PC-9 (cell line): ENCODE measurements around the gene CNOT10. TPM values are rescaled to one million over a fixed set of nuclear protein-coding genes. Genes with fewer than 3 reads are reported as not detected.
A peak's percentile ranks its signal among the peaks of the same experiment; 100 is the strongest.
"Not testable (repeated sequence)": the region's sequence is repeated elsewhere in the genome, so short reads cannot be mapped to it uniquely, and the experiment has no call there.

Experiments
- BruUV-seq: library from RNA; stranded (reverse); fragments of 400-500 nt; replicated peaks from 2 replicates; lab custom pipeline; 2021; lab: Mats Ljungman, UMichigan
- CTCF ChIA-PET: fragments of 300-600 bp; sonication (Branson Sonifier 250); formaldehyde crosslinking; loops from one replicate; lab custom pipeline; 2022; ENCODE audit warnings: antibody characterized with exemption; lab: Charles Lee
- POLR2A ChIA-PET: fragments of 300-600 bp; sonication (Branson Sonifier 250); formaldehyde crosslinking; loops from one replicate; lab custom pipeline; 2022; ENCODE audit warnings: antibody characterized with exemption; ENCODE audit not compliant: unreplicated experiment; lab: Charles Lee
- DNase-seq, 2 experiments: peaks; one replicate each; pipeline versions ENCODE4 v3.0.0 to v3.0.0-alpha.2; 2015 to 2022; ENCODE audit warnings: mixed read lengths in 1 of 2
- H2AFZ ChIP-seq: fragments of 200-600 bp; sonication (generic); 2 replicates; pipeline ENCODE4 v1.8.1; 2017; ENCODE audit warnings: antibody characterized with exemption
- H3F3A ChIP-seq: fragments of 200-600 bp; sonication (generic); 2 replicates; pipeline ENCODE4 v1.8.1; 2017; ENCODE audit warnings: antibody characterized with exemption, mild to moderate bottlenecking, low read depth; ENCODE audit not compliant: insufficient read depth
- H3K27ac ChIP-seq: fragments of 200-600 bp; sonication (generic); 2 replicates; pipeline ENCODE4 v1.6.1; 2016; ENCODE audit warnings: mixed run types
- H3K27me3 ChIP-seq: fragments of 200-600 bp; sonication (generic); 2 replicates; pipeline ENCODE4 v1.6.1; 2016; ENCODE audit warnings: low read depth, mixed run types; ENCODE audit not compliant: insufficient read depth
- H3K36me3 ChIP-seq: fragments of 200-600 bp; sonication (generic); 2 replicates; pipeline ENCODE4 v1.6.1; 2016; ENCODE audit warnings: low read depth, mixed run types
- H3K4me1 ChIP-seq: fragments of 200-600 bp; sonication (generic); replicated peaks from 2 replicates; pipeline ENCODE4 v1.6.1; 2016; ENCODE audit warnings: mixed run types; ENCODE audit not compliant: insufficient read depth
- H3K4me2 ChIP-seq: fragments of 200-600 bp; sonication (generic); 2 replicates; pipeline ENCODE4 v1.6.1; 2017; ENCODE audit warnings: mixed run types
- H3K4me3 ChIP-seq: fragments of 200-600 bp; sonication (generic); 2 replicates; pipeline ENCODE4 v1.6.1; 2016; ENCODE audit warnings: mixed run types
- H3K79me2 ChIP-seq: fragments of 200-600 bp; sonication (generic); 2 replicates; pipeline ENCODE4 v1.6.1; 2017; ENCODE audit warnings: low read depth, mixed run types
- H3K9me2 ChIP-seq: fragments of 200-600 bp; sonication (generic); 2 replicates; pipeline ENCODE4 v1.8.1; 2017; ENCODE audit warnings: mild to moderate bottlenecking; ENCODE audit not compliant: insufficient read depth
- H3K9me3 ChIP-seq: fragments of 200-600 bp; sonication (generic); 2 replicates; pipeline ENCODE4 v1.8.1; 2016; ENCODE audit warnings: low read depth; ENCODE audit not compliant: insufficient read depth
- H4K20me1 ChIP-seq: fragments of 200-600 bp; sonication (generic); 2 replicates; pipeline ENCODE4 v1.8.1; 2017; ENCODE audit not compliant: insufficient read depth
- EZH2 ChIP-seq: fragments of 200-600 bp; sonication (generic); IDR thresholded peaks from 2 replicates; pipeline ENCODE4 v1.8.0; 2017; ENCODE audit warnings: antibody characterized with exemption, low read depth
- intact Hi-C: fragments of 100-400 bp; cut with micrococcal nuclease; formaldehyde crosslinking; loops from one replicate; pipeline ENCODE4 v1.10.0; 2022; ENCODE audit not compliant: unreplicated experiment
- total RNA-seq: library from RNA; stranded (reverse); gene quantifications from 2 replicates; pipeline ENCODE4 v1.2.3, GENCODE V29; 2021
- TF ChIP-seq, protein P1 (sequence below): fragments of 200-600 bp; sonication (generic); conservative IDR thresholded peaks from 2 replicates; pipeline ENCODE4 v1.6.1; 2017; ENCODE audit warnings: mixed run types, antibody characterized with exemption, mild to moderate bottlenecking, moderate library complexity

CNOT10 gene
- total RNA-seq, 1 experiment from 2014 or later, result 43.7 TPM

DNA sequence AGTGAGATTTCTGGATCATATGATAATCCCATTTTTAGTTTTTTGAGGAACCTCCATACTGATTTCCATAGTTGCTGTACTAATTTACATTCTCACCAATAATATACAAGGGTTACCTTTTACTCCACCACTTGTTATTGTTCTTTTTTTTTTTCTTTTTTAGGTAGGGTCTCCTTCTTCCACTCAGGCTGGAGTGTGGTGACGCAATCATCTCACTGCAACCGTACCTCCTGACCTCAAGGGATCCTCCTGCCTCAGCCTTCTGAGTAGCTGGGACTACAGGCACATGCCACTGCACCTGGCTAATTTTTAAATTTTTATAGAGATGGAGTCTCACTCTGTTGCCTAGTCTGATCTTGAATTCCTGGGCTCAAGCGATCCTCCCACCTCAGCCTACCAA is 24.4 kb upstream of the CNOT10 start:
- H3K9me3 ChIP-seq, result no peaks in the 10 kb centered on the region
- H3K36me3 ChIP-seq, result no peaks in the 10 kb centered on the region
- no peak overlapping the region for H3K4me2 ChIP-seq
- ChIA-PET CTCF (no interaction called here), POLR2A (no interaction called here)
- BruUV-seq, result no TSS peak
- no peaks in the 10 kb centered on the region for H3K4me1 ChIP-seq
- TF ChIP-seq, protein P1, sequence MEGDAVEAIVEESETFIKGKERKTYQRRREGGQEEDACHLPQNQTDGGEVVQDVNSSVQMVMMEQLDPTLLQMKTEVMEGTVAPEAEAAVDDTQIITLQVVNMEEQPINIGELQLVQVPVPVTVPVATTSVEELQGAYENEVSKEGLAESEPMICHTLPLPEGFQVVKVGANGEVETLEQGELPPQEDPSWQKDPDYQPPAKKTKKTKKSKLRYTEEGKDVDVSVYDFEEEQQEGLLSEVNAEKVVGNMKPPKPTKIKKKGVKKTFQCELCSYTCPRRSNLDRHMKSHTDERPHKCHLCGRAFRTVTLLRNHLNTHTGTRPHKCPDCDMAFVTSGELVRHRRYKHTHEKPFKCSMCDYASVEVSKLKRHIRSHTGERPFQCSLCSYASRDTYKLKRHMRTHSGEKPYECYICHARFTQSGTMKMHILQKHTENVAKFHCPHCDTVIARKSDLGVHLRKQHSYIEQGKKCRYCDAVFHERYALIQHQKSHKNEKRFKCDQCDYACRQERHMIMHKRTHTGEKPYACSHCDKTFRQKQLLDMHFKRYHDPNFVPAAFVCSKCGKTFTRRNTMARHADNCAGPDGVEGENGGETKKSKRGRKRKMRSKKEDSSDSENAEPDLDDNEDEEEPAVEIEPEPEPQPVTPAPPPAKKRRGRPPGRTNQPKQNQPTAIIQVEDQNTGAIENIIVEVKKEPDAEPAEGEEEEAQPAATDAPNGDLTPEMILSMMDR, result no peak
- no peak for TF ChIP-seq EZH2
- H4K20me1 ChIP-seq, result no peaks in the 10 kb centered on the region
- no peak for DNase-seq
- H3K9me2 ChIP-seq, result no peaks in the 10 kb centered on the region
- no peaks in the 10 kb centered on the region for H3K79me2 ChIP-seq
- no peaks in the 10 kb centered on the region for H3K27me3 ChIP-seq
- H2AFZ ChIP-seq, result no peak overlapping the region
- H3K4me3 ChIP-seq, result no peak overlapping the region
- intact Hi-C loops, result loop anchor here (10.0 kb wide), 1 partner anchor 286 kb away; no protein-coding TSS in a partner anchor
- H3F3A ChIP-seq, result no peaks in the 10 kb centered on the region
- H3K27ac ChIP-seq, result no peak overlapping the region

GRCh38 chr3:32662647-32663046 is 22.3 kb upstream of the CNOT10 start:
- Histone ChIP-seq H3K4me3 (no peak overlapping the region), H3K79me2 (no peaks in the 10 kb centered on the region), H3F3A (no peaks in the 10 kb centered on the region), H3K27me3 (no peaks in the 10 kb centered on the region), H3K9me3 (no peaks in the 10 kb centered on the region), H3K9me2 (no peaks in the 10 kb centered on the region), H3K4me2 (no peak overlapping the region), H2AFZ (no peak overlapping the region), H3K36me3 (no peaks in the 10 kb centered on the region), H3K27ac (no peak overlapping the region), H3K4me1 (no peaks in the 10 kb centered on the region), H4K20me1 (no peaks in the 10 kb centered on the region)
- BruUV-seq, result no TSS peak
- ChIA-PET CTCF (interaction anchor here (0.7 kb wide), 2 partner anchors 172 to 477 kb away, joined by 10 to 12 read pairs; no protein-coding TSS in a partner anchor), POLR2A (no interaction called here)
- DNase-seq, result no peak
- intact Hi-C loops, result loop anchor here (10.0 kb wide), 1 partner anchor 288 kb away; no protein-coding TSS in a partner anchor
- TF ChIP-seq, protein P1, result no peak
- no peak for TF ChIP-seq EZH2

DNA sequence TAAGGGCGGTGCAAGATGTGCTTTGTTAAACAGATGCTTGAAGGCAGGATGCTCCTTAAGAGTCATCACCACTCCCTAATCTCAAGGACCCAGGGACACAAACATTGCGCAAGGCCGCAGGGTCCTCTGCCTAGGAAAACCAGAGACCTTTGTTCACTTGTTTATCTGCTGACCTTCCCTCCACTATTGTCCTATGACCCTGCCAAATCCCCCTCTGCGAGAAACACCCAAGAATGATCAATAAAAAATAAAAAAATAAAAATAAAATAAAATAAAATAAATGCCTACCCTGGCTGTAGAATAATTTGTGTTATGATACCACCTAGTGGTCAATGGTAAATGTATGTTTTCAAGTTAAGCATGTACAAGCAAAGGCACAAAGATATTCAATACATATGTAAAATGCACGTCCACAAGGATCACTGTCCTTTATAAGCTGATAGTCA is 20.3 kb upstream of the CNOT10 start:
- POLR2A ChIA-PET, H3K9me3 ChIP-seq, H3K27me3 ChIP-seq, H3K27ac ChIP-seq, H3K36me3 ChIP-seq, CTCF ChIA-PET, BruUV-seq, H3K79me2 ChIP-seq, H3F3A ChIP-seq, H2AFZ ChIP-seq, H3K9me2 ChIP-seq, H3K4me2 ChIP-seq, H3K4me3 ChIP-seq, H4K20me1 ChIP-seq, H3K4me1 ChIP-seq: not testable (repeated sequence)
- intact Hi-C loops, result loop anchor here (1.0 to 10.0 kb wide), 3 partner anchors 154 to 487 kb away; no protein-coding TSS in a partner anchor
- TF ChIP-seq, protein P1, result peak; percentile 57
- DNase-seq, result peak in 1 of 2 experiments; percentile 1
